ENCODE results near the gene CNTNAP2. TPM values are rescaled to one million over a fixed set of nuclear protein-coding genes. Genes with fewer than 3 reads are reported as not detected.

The CNTNAP2 gene
- total and polyA plus RNA-seq, 11 donors, result 0.01 to 2.6 (median 0.31) TPM; not detected in 3

- intact Hi-C loops (cut with DNase I), result no loop called here
- 83 to 89% (median 86%) methylated on average over 4 of the region's 4 CpGs for WGBS, 4 donors
These were observed 2045.2 kb downstream of the CNTNAP2 start for GRCh38 chr7:148161776-148162175.

GRCh38 chr7:148162808-148163207 lies 2046.2 kb downstream of the CNTNAP2 start:
- Histone ChIP-seq H3K9me3 (no peaks in the 10 kb centered on the region), H3K4me1 (no peaks in the 10 kb centered on the region), H3K36me3 (no peaks in the 10 kb centered on the region), H3K4me3 (no peak overlapping the region), H3K27me3 (peaks cover 0 to 27% (median 0%) of the 10 kb centered on the region in 9 donors), H3K27ac (no peak overlapping the region)
- WGBS, 4 donors, result 65 to 77% (median 69%) methylated on average over 4 of the region's 4 CpGs
- intact Hi-C loops (cut with DNase I), result no loop called here
- TF ChIP-seq POLR2A (IDR thresholded peaks at IDR 0.05), result no peak
- no peak for TF ChIP-seq CTCF (IDR thresholded peaks at IDR 0.05)
- no peak for ATAC-seq
- no peak for DNase-seq

More at GRCh38 chr7:148161776-148162175, 2045.2 kb downstream of the CNTNAP2 start:
- TF ChIP-seq POLR2A (IDR thresholded peaks at IDR 0.05) (no peak), CTCF (IDR thresholded peaks at IDR 0.05) (no peak)
- Histone ChIP-seq H3K4me1 (no peaks in the 10 kb centered on the region), H3K4me3 (no peak overlapping the region), H3K27ac (no peak overlapping the region), H3K36me3 (no peaks in the 10 kb centered on the region), H3K27me3 (peaks cover 0 to 27% (median 0%) of the 10 kb centered on the region in 9 donors), H3K9me3 (no peaks in the 10 kb centered on the region)
- ATAC-seq (no peak), DNase-seq (no peak)

- Histone ChIP-seq H3K36me3 (no peaks in the 10 kb centered on the region), H3K27ac (no peak overlapping the region), H3K4me3 (no peak overlapping the region), H3K4me1 (no peaks in the 10 kb centered on the region), H3K27me3 (peaks cover 0 to 27% (median 0%) of the 10 kb centered on the region in 9 donors), H3K9me3 (no peaks in the 10 kb centered on the region)
- intact Hi-C loops (cut with DNase I), result no loop called here
- no peak for DNase-seq
- no peak for ATAC-seq
- TF ChIP-seq CTCF (IDR thresholded peaks at IDR 0.05) (no peak), POLR2A (IDR thresholded peaks at IDR 0.05) (no peak)
- 43 to 64% (median 51%) methylated on average over 1 of the region's 1 CpG for WGBS, 4 donors
These were observed 2046.6 kb downstream of the CNTNAP2 start for GRCh38 chr7:148163246-148163645.

GRCh38 chr7:148172920-148173319 lies 2056.3 kb downstream of the CNTNAP2 start:
- peaks cover 0 to 9% (median 0%) of the 10 kb centered on the region in 9 donors for H3K27me3 ChIP-seq
- no peaks in the 10 kb centered on the region for H3K9me3 ChIP-seq
- intact Hi-C loops (cut with DNase I), result no loop called here
- H3K27ac ChIP-seq, result no peak overlapping the region
- DNase-seq (no peak), ATAC-seq (no peak)
- 81 to 90% (median 84%) methylated on average over 1 of the region's 1 CpG for WGBS, 4 donors
- TF ChIP-seq CTCF (IDR thresholded peaks at IDR 0.05) (no peak), POLR2A (IDR thresholded peaks at IDR 0.05) (no peak)
- H3K4me3 ChIP-seq, result no peak overlapping the region
- no peaks in the 10 kb centered on the region for H3K36me3 ChIP-seq
- H3K4me1 ChIP-seq, result no peaks in the 10 kb centered on the region

Measured in heart left ventricle (tissue), 16 donors.